Smooth muscle cell of bladder (primary cell): ENCODE results near the gene EPC2. TPM values are rescaled to one million over a fixed set of nuclear protein-coding genes. Genes with fewer than 3 reads are reported as not detected.

Experiments
- total RNA-seq: library from RNA; depleted of rRNA; stranded (reverse); fragments of >200 nt; gene quantifications from 2 replicates; pipeline ENCODE4 v1.2.3, GENCODE V29; 2014

EPC2 gene
- total RNA-seq = 17.7 and 18.2 TPM in 2 replicates

GRCh38 chr2:148643998-148644882 is at the start of gene EPC2:
EPC2 (plus strand) TSS chr2:148644751; CDS start chr2:148645018, 267 bp downstream.

Other genes starting within 250 kb of the EPC2 start
- gene KIF5C, start 230.5 kb downstream of the EPC2 start, total RNA-seq = under 0.01 and 0.09 TPM in 2 replicates